Upper lobe of left lung (tissue), 6 donors: Measurements from ENCODE around the gene COL6A1. TPM values are rescaled to one million over a fixed set of nuclear protein-coding genes. Genes with fewer than 3 reads are reported as not detected.

ENCODE experiments used
- ATAC-seq, 2 donors: fragments of 200-7000 bp; cut with Tn5 transposase; one replicate each; pipeline ENCODE4 v1.9.1; 2022; ENCODE audit warnings: mild to moderate bottlenecking in 2 of 2, moderate library complexity in 2 of 2; ENCODE audit not compliant: low FRiP score in 2 of 2
- DNase-seq, 2 donors: peaks; one replicate each; pipeline ENCODE4 v3.0.0-alpha.2; 2019 to 2020
- H3K27ac ChIP-seq, 4 donors: fragments of 200-600 bp; sonication (generic); one replicate each; pipeline ENCODE4 v1.5.1; 2016 to 2019
- H3K27me3 ChIP-seq, 4 donors: fragments of 200-600 bp; sonication (generic); one replicate each; pipeline ENCODE4 v1.5.1; 2017 to 2019
- H3K36me3 ChIP-seq, 4 donors: fragments of 200-600 bp; sonication (generic); one replicate each; pipeline ENCODE4 v1.5.1; 2016 to 2019
- H3K4me1 ChIP-seq, 4 donors: fragments of 200-600 bp; sonication (generic); one replicate each; pipeline ENCODE4 v1.5.1; 2018 to 2019
- H3K4me3 ChIP-seq, 4 donors: fragments of 200-600 bp; sonication (generic); one replicate each; pipeline ENCODE4 v1.5.1; 2017 to 2019; ENCODE audit warnings: mild to moderate bottlenecking in 2 of 4, moderate library complexity in 1 of 4
- H3K9me3 ChIP-seq, 4 donors: fragments of 200-600 bp; sonication (generic); one replicate each; pipeline ENCODE4 v1.5.1; 2018 to 2019
- EP300 ChIP-seq, 4 donors: sonication (generic); formaldehyde crosslinking; IDR thresholded peaks; one replicate each; pipeline ENCODE4 v1.5.1; 2017; ENCODE audit warnings: antibody characterized with exemption in 4 of 4, control low read depth in 2 of 4
- POLR2A ChIP-seq, 4 donors: fragments of 450-650 bp; IDR thresholded peaks; one replicate each; pipeline ENCODE4 v1.5.1; 2016 to 2017; ENCODE audit warnings: antibody characterized with exemption in 4 of 4, mild to moderate bottlenecking in 2 of 4
- POLR2AphosphoS5 ChIP-seq, 2 donors: sonication (generic); formaldehyde crosslinking; IDR thresholded peaks; one replicate each; pipeline ENCODE4 v1.5.1; 2017; ENCODE audit warnings: antibody characterized with exemption in 2 of 2
- WGBS, 2 donors: methylation state at CpG; one replicate each; pipeline ENCODE4 v1.1.5; 2017 to 2018; 5-methylcytosine and 5-hydroxymethylcytosine counted together
- total RNA-seq, 6 donors: library from RNA; depleted of rRNA in 4 of 6; stranded (reverse); fragments of >200 nt in 4 of 6; gene quantifications; one replicate each; pipeline versions ENCODE4 v1.1.0 to v1.2.1, GENCODE V29; 2016 to 2021
- TF ChIP-seq, protein P1 (sequence below), 6 experiments: fragments of 450-650 bp in 4 of 6; fragments of 200-600 bp in 2 of 6; sonication (generic) in 2 of 6; IDR thresholded peaks; one replicate each; pipeline ENCODE4 v1.5.1; 2016 to 2019; ENCODE audit warnings: antibody characterized with exemption in 6 of 6
- donor health status: DM: no; HTN: no; CAD: no; lungs with moderate emphysema.
- donor health status: DM: no; HTN: yes; CAD: no; lungs with severe emphysema.

The COL6A1 gene
- total RNA-seq, 6 donors from 2014 or later = 61.9 to 351 (median 205) TPM

DNA sequence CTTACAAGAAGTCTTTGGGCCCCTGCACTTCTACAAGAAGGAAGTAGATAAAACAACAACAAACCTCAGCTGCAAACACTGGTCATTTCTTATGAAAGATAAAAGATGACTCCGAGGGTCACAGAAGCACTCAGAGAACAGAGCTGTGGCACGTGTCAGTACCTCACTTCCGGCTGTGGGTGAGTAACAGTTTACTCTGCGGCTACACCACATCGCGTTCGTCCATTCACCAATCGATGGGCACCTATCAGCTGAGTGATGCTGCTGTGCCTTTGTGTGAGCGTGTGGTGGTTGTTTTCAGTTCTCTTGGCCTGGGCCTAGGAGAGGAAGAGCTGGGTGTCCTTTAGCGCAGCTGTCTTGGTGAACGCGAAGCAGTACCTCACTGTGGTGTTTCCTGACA lies 49.9 kb downstream of the COL6A1 start:
- DNase-seq (no peak), ATAC-seq (no peak)
- Histone ChIP-seq H3K27me3 (no peaks in the 10 kb centered on the region), H3K36me3 (no peaks in the 10 kb centered on the region), H3K9me3 (peaks cover 0 to 11% (median 6%) of the 10 kb centered on the region in 4 donors), H3K4me1 (peaks cover 0 to 7% (median 5%) of the 10 kb centered on the region in 4 donors), H3K27ac (no peak overlapping the region), H3K4me3 (no peak overlapping the region)
- no peak for TF ChIP-seq POLR2AphosphoS5 (IDR thresholded peaks at IDR 0.05)
- no peak for TF ChIP-seq POLR2A (IDR thresholded peaks at IDR 0.05)
- TF ChIP-seq, protein P1, sequence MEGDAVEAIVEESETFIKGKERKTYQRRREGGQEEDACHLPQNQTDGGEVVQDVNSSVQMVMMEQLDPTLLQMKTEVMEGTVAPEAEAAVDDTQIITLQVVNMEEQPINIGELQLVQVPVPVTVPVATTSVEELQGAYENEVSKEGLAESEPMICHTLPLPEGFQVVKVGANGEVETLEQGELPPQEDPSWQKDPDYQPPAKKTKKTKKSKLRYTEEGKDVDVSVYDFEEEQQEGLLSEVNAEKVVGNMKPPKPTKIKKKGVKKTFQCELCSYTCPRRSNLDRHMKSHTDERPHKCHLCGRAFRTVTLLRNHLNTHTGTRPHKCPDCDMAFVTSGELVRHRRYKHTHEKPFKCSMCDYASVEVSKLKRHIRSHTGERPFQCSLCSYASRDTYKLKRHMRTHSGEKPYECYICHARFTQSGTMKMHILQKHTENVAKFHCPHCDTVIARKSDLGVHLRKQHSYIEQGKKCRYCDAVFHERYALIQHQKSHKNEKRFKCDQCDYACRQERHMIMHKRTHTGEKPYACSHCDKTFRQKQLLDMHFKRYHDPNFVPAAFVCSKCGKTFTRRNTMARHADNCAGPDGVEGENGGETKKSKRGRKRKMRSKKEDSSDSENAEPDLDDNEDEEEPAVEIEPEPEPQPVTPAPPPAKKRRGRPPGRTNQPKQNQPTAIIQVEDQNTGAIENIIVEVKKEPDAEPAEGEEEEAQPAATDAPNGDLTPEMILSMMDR (IDR thresholded peaks at IDR 0.05) = no peak
- TF ChIP-seq EP300 (IDR thresholded peaks at IDR 0.05) = no peak
- WGBS, 2 donors = 69 to 80% methylated on average over 12 of the region's 12 CpGs

DNA sequence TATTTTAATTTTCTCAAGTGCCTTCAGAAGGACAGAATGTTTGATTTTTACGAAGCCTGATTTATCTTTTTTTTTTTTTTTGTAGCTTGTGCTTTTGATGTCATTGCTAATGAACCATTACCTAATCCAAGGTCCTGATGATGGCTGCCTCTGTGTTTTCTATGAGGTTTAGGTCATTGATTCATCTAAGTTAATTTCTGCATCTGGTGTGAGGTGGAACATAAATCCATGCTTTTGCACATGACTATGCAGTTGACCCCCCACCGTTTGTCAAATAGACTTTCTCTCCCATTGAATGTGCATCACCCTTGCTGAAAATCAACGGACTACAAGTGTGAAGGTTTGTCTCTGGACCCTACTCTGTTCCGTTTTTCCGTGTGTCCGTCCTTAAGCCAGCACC lies 50.5 kb downstream of the COL6A1 start:
- no peak overlapping the region for H3K27ac ChIP-seq
- no peak for TF ChIP-seq POLR2A (IDR thresholded peaks at IDR 0.05)
- TF ChIP-seq EP300 (IDR thresholded peaks at IDR 0.05) = no peak
- TF ChIP-seq, protein P1 (IDR thresholded peaks at IDR 0.05) = no peak

DNA sequence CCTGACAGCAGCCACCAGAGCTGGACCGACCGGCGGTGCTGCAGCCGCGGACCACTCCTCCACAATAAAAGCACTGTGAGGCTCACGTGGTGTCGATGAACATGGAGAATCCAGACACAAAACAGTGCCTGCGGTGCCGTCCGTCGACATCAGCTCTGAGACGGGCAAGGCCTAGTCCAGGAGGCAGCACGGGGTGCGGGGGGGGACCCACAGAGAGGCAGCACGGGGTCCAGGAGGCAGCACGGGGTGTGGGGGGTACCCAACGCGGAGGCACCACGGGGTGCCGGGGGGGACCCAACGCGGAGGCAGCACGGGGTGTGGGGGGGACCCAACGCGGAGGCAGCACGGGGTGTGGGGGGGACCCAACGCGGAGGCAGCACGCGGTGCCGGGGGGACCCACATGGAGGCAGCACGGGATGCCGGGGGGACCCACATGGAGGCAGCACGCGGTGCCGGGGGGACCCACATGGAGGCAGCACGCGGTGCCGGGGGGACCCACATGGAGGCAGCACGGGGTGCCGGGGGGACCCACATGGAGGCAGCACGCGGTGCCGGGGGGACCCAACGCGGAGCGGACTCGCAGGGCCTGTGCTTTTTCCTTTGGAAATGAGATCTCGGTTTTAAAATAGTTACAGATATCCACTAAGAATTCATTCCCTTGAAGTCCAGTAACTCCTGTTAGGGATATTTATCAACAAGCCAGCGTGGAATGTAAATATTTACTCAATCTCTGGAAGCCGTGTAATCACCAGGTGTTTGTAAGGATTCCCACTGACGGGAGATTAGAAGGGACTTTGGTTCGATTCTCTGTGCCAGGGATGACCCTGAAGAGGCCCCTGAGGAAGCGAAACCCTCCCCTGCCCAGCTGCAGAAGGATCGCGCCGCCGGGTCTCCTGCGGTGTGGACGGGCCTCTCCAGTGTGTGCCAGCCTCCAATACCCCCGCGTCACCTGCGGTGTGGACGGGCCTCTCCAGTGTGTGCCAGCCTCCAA lies 52.1 kb downstream of the COL6A1 start:
- Histone ChIP-seq H3K9me3 (peaks cover 0 to 11% (median 6%) of the 10 kb centered on the region in 4 donors), H3K27me3 (no peaks in the 10 kb centered on the region), H3K4me3 (no peak overlapping the region), H3K36me3 (no peaks in the 10 kb centered on the region), H3K4me1 (peaks cover 0 to 7% (median 5%) of the 10 kb centered on the region in 4 donors), H3K27ac (no peak overlapping the region)
- 73 to 76% methylated on average over 40 to 55 of the region's 64 CpGs for WGBS, 2 donors
- ATAC-seq (no peak), DNase-seq (peak in 1 of 2 donors; percentile 72)
- no peak for TF ChIP-seq POLR2A (IDR thresholded peaks at IDR 0.05)
- TF ChIP-seq POLR2AphosphoS5 (IDR thresholded peaks at IDR 0.05) = no peak
- no peak for TF ChIP-seq EP300 (IDR thresholded peaks at IDR 0.05)
- TF ChIP-seq, protein P1 (IDR thresholded peaks at IDR 0.05) = no peak

More for the DNA sequence above, 50.5 kb downstream of the COL6A1 start:
- no peaks in the 10 kb centered on the region for H3K27me3 ChIP-seq
- peaks cover 0 to 11% (median 6%) of the 10 kb centered on the region in 4 donors for H3K9me3 ChIP-seq
- WGBS, 2 donors = 92 to 93% methylated on average over 6 of the region's 6 CpGs
- H3K4me1 ChIP-seq = peaks cover 0 to 7% (median 5%) of the 10 kb centered on the region in 4 donors
- H3K36me3 ChIP-seq = no peaks in the 10 kb centered on the region
- ATAC-seq (no peak), DNase-seq (no peak)
- H3K4me3 ChIP-seq = no peak overlapping the region

DNA sequence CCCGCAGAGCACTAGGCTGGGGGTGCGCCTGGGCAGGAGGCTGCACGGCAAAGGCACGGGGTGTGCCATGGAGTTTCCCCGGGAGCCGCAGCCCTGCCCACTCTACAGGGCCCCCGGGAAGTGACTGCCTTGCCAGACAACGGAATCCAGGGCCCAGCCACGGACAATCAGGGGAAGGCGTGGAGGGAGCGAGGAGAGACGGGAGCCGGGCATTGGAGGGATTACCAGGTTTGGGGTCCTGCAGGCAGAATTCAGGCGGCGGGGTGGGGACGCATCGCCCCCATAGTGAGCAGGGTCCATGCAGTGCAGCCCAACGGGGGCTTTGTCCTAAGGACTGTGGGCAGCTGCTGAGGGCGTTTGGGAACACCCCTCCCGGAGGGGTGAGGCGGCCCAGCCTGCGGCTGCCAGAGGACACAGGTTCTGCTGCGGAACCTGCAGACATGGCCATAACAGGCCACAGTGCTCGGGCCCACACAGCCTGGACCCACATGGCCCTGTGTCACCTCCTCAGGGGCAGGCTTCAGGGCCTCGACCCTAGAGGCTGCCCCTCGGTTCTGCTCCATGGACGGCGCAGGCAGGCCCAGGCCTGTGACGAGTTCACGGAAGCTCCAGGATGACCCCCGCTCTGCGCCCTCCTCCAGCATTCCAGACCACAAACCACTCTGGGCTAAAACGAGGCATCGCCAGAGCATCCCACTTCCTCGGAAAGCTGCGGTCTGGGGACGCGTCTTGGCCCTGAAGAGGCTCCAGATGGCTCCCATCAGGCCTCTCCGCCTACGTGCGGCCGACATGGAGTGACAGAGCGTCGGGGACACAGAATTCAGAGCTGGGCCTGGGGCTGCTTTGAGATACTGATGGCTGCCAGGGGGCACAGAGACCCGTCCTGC lies 54.5 kb downstream of the COL6A1 start:
- DNase-seq (no peak), ATAC-seq (peak; percentile 39 to 66)
- Histone ChIP-seq H3K4me1 (peaks cover 0 to 7% (median 5%) of the 10 kb centered on the region in 4 donors), H3K4me3 (no peak overlapping the region), H3K27ac (peak overlapping the region; percentile 11 to 69 (median 27)), H3K9me3 (no peaks in the 10 kb centered on the region), H3K36me3 (no peaks in the 10 kb centered on the region), H3K27me3 (no peaks in the 10 kb centered on the region)
- TF ChIP-seq, protein P1 (IDR thresholded peaks at IDR 0.05) = no peak
- TF ChIP-seq POLR2AphosphoS5 (IDR thresholded peaks at IDR 0.05) (peak; percentile 38 to 40), POLR2A (IDR thresholded peaks at IDR 0.05) (no peak)
- WGBS, 2 donors = 78 to 81% methylated on average over 27 to 35 of the region's 45 CpGs
